Activated CD8-positive, alpha-beta T cell treated with anti-CD3 and anti-CD28 coated beads for 36 hours (primary cell): ENCODE results near the gene FPGT. TPM values are rescaled to one million over a fixed set of nuclear protein-coding genes. Genes with fewer than 3 reads are reported as not detected.

Source experiments
- ATAC-seq: fragments of 200-7000 bp; cut with Tn5 transposase; one replicate; pipeline ENCODE4 v1.10.0; 2021; ENCODE audit warnings: mild to moderate bottlenecking, moderate library complexity
- CTCF ChIA-PET: fragments of 350-600 bp; sonication (Branson Sonifier 250); formaldehyde crosslinking; loops from one replicate; lab custom pipeline; 2021; ENCODE audit warnings: antibody characterized with exemption; lab: Charles Lee
- POLR2A ChIA-PET: fragments of 350-600 bp; sonication (Branson Sonifier 250); formaldehyde crosslinking; loops from one replicate; lab custom pipeline; 2021; ENCODE audit warnings: antibody characterized with exemption; lab: Charles Lee
- DNase-seq: peaks from one replicate; pipeline ENCODE4 v3.0.0-alpha.2; 2020
- H3K27ac Mint-ChIP-seq: one replicate; pipeline ENCODE4 v1.8.0; 2021; ENCODE audit warnings: mild to moderate bottlenecking, mixed read lengths
- H3K27me3 Mint-ChIP-seq: one replicate; pipeline ENCODE4 v1.8.0; 2021; ENCODE audit warnings: mixed read lengths
- H3K36me3 Mint-ChIP-seq: one replicate; pipeline ENCODE4 v1.8.0; 2021; ENCODE audit warnings: low read depth, mixed read lengths
- H3K4me1 Mint-ChIP-seq: one replicate; pipeline ENCODE4 v1.8.0; 2021; ENCODE audit warnings: low read depth, mixed read lengths
- H3K4me3 Mint-ChIP-seq: one replicate; pipeline ENCODE4 v1.8.0; 2021; ENCODE audit warnings: mild to moderate bottlenecking, moderate library complexity, mixed read lengths
- H3K9me3 Mint-ChIP-seq: one replicate; pipeline ENCODE4 v1.8.0; 2021; ENCODE audit warnings: mixed read lengths
- CTCF ChIP-seq: fragments of 200-600 bp; IDR thresholded peaks from one replicate; pipeline ENCODE4 v1.8.0; 2022; ENCODE audit warnings: antibody characterized with exemption, mild to moderate bottlenecking
- intact Hi-C: fragments of 100-400 bp; cut with micrococcal nuclease; formaldehyde crosslinking; loops from one replicate; pipeline ENCODE4 v1.10.0; 2022
- total RNA-seq, 2 experiments: library from RNA; stranded (reverse); gene quantifications; one replicate each; pipeline ENCODE4 v1.2.3, GENCODE V29; 2021

FPGT gene
- total RNA-seq, 2 experiments from 2014 or later, result 7.2 to 9.7 TPM

- Mint-ChIP-seq H3K4me1 (no peaks in the 10 kb centered on the region), H3K4me3 (no peak overlapping the region), H3K27ac (no peak overlapping the region), H3K9me3 (no peaks in the 10 kb centered on the region), H3K36me3 (no peaks in the 10 kb centered on the region), H3K27me3 (no peaks in the 10 kb centered on the region)
- no peak for TF ChIP-seq CTCF
- no peak for ATAC-seq
- DNase-seq, result no peak
- CTCF ChIA-PET, result no interaction called here
- intact Hi-C loops, result no loop called here
- POLR2A ChIA-PET, result no interaction called here
These were observed 38.4 kb downstream of the FPGT start for GRCh38 chr1:74236440-74236839.

GRCh38 chr1:74237035-74237434, 39.0 kb downstream of the FPGT start:
- ATAC-seq, result no peak
- no peak for TF ChIP-seq CTCF
- no peaks in the 10 kb centered on the region for H3K27me3 Mint-ChIP-seq
- H3K4me1 Mint-ChIP-seq, result no peaks in the 10 kb centered on the region
- H3K36me3 Mint-ChIP-seq, result no peaks in the 10 kb centered on the region
- DNase-seq, result no peak
- no peak overlapping the region for H3K27ac Mint-ChIP-seq
- no peak overlapping the region for H3K4me3 Mint-ChIP-seq
- POLR2A ChIA-PET, result no interaction called here
- CTCF ChIA-PET, result no interaction called here
- no peaks in the 10 kb centered on the region for H3K9me3 Mint-ChIP-seq
- intact Hi-C loops, result no loop called here

- no peaks in the 10 kb centered on the region for H3K36me3 Mint-ChIP-seq
- POLR2A ChIA-PET, result no interaction called here
- intact Hi-C loops, result no loop called here
- no peak for TF ChIP-seq CTCF
- no peak overlapping the region for H3K27ac Mint-ChIP-seq
- H3K4me3 Mint-ChIP-seq, result no peak overlapping the region
- ATAC-seq, result no peak
- no peaks in the 10 kb centered on the region for H3K4me1 Mint-ChIP-seq
- no peaks in the 10 kb centered on the region for H3K27me3 Mint-ChIP-seq
- CTCF ChIA-PET, result no interaction called here
- DNase-seq, result no peak
- H3K9me3 Mint-ChIP-seq, result no peaks in the 10 kb centered on the region
These were observed 39.7 kb downstream of the FPGT start for GRCh38 chr1:74237787-74238186.

GRCh38 chr1:74245168-74245772, 47.2 kb downstream of the FPGT start:
- H3K36me3 Mint-ChIP-seq, result no peaks in the 10 kb centered on the region
- ChIA-PET CTCF (no interaction called here), POLR2A (no interaction called here)
- no peaks in the 10 kb centered on the region for H3K9me3 Mint-ChIP-seq
- no peaks in the 10 kb centered on the region for H3K4me1 Mint-ChIP-seq
- DNase-seq, result no peak
- no peak overlapping the region for H3K4me3 Mint-ChIP-seq
- ATAC-seq, result no peak
- TF ChIP-seq CTCF, result no peak
- no peaks in the 10 kb centered on the region for H3K27me3 Mint-ChIP-seq
- H3K27ac Mint-ChIP-seq, result no peak overlapping the region
- intact Hi-C loops, result no loop called here

GRCh38 chr1:74246315-74246714, 48.3 kb downstream of the FPGT start:
- no peak for ATAC-seq
- no peaks in the 10 kb centered on the region for H3K27me3 Mint-ChIP-seq
- TF ChIP-seq CTCF, result no peak
- POLR2A ChIA-PET, result no interaction called here
- H3K4me1 Mint-ChIP-seq, result no peaks in the 10 kb centered on the region
- CTCF ChIA-PET, result no interaction called here
- no peak overlapping the region for H3K4me3 Mint-ChIP-seq
- intact Hi-C loops, result no loop called here
- no peak overlapping the region for H3K27ac Mint-ChIP-seq
- H3K9me3 Mint-ChIP-seq, result no peaks in the 10 kb centered on the region
- DNase-seq, result no peak
- H3K36me3 Mint-ChIP-seq, result no peaks in the 10 kb centered on the region
